H1 (cell line): ENCODE results near the gene TMED8. TPM values are rescaled to one million over a fixed set of nuclear protein-coding genes. Genes with fewer than 3 reads are reported as not detected.

ENCODE experiments used
- BACH1 ChIP-seq: IDR thresholded peaks from 2 replicates; pipeline ENCODE4 v1.6.1; 2012; ENCODE audit warnings: low read length, improper control_type of control experiment
- CHD2 ChIP-seq: IDR thresholded peaks from 2 replicates; pipeline ENCODE4 v1.6.1; 2012; ENCODE audit warnings: low read length, improper control_type of control experiment
- GTF2F1 ChIP-seq: IDR thresholded peaks from 2 replicates; pipeline ENCODE4 v1.6.1; 2012; ENCODE audit warnings: low read depth, low read length, improper control_type of control experiment, borderline replicate concordance
- POU5F1 ChIP-seq: IDR thresholded peaks from 2 replicates; pipeline ENCODE4 v1.6.1; 2011; ENCODE audit warnings: low read depth, mild to moderate bottlenecking, low read length, moderate library complexity
- SIN3A ChIP-seq, 2 experiments: IDR thresholded peaks in 1 of 2; conservative IDR thresholded peaks in 1 of 2; 2 replicates each; pipeline ENCODE4 v1.6.1; 2011 to 2012; ENCODE audit warnings: low read length in 2 of 2, improper control_type of control experiment in 1 of 2, low read depth in 1 of 2, mild to moderate bottlenecking in 1 of 2
- polyA plus RNA-seq, 7 experiments: library from polyadenylated mRNA; depleted of rRNA in 3 of 7; stranded (reverse) in 5 of 7; unstranded in 2 of 7; fragments of >200 nt in 5 of 7; fragments of 200-250 nt in 2 of 7; gene quantifications; 1 replicate in 5 of 7; 2 replicates in 1 of 7; 4 replicates in 1 of 7; pipeline versions ENCODE4 v1.2.1 to v1.2.3, GENCODE V29; 2011 to 2013; ENCODE audit warnings: missing spikeins in 2 of 7, mixed read lengths in 2 of 7
- total RNA-seq: library from RNA; stranded (reverse); fragmentation: NEBNext Ultra II Directional; extraction: Animal tissue kit (Norgen Biotek cat#: 25700); gene quantifications from 2 replicates; pipeline ENCODE4 v1.2.1, GENCODE V29; 2021
- TF ChIP-seq, protein P1 (sequence below): IDR thresholded peaks from 2 replicates; pipeline ENCODE4 v1.6.1; 2012; ENCODE audit warnings: low read length, inconsistent platforms

TMED8 gene
- total and polyA plus RNA-seq, 2 of the 8 experiments (the other 6 are each of a cell fraction or from before 2014, with no cell fraction given) = 5.5 to 13.4 TPM

DNA sequence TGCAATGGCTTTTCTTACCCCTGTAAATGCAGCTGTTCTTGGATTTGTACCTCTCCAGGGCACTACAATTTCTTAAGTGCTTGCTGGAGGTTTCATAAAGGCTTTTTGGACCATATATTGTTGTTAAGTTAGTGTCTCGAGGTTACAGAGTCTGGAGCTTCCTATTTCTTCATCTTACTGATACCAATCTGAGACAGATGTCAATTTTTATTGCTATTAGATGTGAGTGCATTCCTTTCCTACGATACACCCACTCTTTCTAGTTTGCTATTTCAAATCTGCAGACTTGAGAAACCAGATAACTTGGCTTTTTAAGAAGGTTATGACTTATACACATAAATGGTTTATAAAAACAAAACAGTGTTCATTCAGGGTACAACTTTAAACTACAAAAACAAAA, 44.3 kb upstream of the TMED8 start (continued):
- TF ChIP-seq CHD2 (no peak), GTF2F1 (no peak), POU5F1 (no peak), BACH1 (no peak), SIN3A (conservative IDR thresholded peaks at IDR 0.05 in 1 of 2, IDR thresholded peaks at IDR 0.05 in 1 of 2; ENCODE audit: low read depth in 1 of 2, low read length in 2 of 2) (no peak)
- TF ChIP-seq, protein P1, sequence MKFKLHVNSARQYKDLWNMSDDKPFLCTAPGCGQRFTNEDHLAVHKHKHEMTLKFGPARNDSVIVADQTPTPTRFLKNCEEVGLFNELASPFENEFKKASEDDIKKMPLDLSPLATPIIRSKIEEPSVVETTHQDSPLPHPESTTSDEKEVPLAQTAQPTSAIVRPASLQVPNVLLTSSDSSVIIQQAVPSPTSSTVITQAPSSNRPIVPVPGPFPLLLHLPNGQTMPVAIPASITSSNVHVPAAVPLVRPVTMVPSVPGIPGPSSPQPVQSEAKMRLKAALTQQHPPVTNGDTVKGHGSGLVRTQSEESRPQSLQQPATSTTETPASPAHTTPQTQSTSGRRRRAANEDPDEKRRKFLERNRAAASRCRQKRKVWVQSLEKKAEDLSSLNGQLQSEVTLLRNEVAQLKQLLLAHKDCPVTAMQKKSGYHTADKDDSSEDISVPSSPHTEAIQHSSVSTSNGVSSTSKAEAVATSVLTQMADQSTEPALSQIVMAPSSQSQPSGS = no peak
- TF ChIP-seq, all 59 proteins: peak for 0
